Immature natural killer cell (primary cell): Measurements from ENCODE around the gene LURAP1L. TPM values are rescaled to one million over a fixed set of nuclear protein-coding genes. Genes with fewer than 3 reads are reported as not detected.

Experiments used
- DNase-seq, 3 donors: peaks; one replicate each; pipeline ENCODE4 v3.0.0; 2022; ENCODE audit warnings: mixed read lengths in 1 of 3
- H3K27ac Mint-ChIP-seq, 6 donors: one replicate each; pipeline ENCODE4 v1.8.0; 2020; ENCODE audit warnings: mixed read lengths in 6 of 6, mild to moderate bottlenecking in 5 of 6, inconsistent platforms in 4 of 6, moderate library complexity in 3 of 6
- H3K27me3 Mint-ChIP-seq, 3 donors: one replicate each; pipeline ENCODE4 v1.8.0; 2020 to 2021; ENCODE audit warnings: low read depth in 3 of 3, mild to moderate bottlenecking in 3 of 3, mixed read lengths in 3 of 3, moderate library complexity in 3 of 3, inconsistent platforms in 1 of 3
- H3K36me3 Mint-ChIP-seq, 3 donors: one replicate each; pipeline ENCODE4 v1.8.0; 2020; ENCODE audit warnings: mixed read lengths in 3 of 3, inconsistent platforms in 2 of 3, mild to moderate bottlenecking in 2 of 3
- H3K4me1 Mint-ChIP-seq, 2 donors: one replicate each; pipeline ENCODE4 v1.8.0; 2020; ENCODE audit warnings: inconsistent platforms in 2 of 2, mild to moderate bottlenecking in 2 of 2, mixed read lengths in 2 of 2, moderate library complexity in 1 of 2
- H3K4me3 Mint-ChIP-seq, 5 donors: one replicate each; pipeline ENCODE4 v1.8.0; 2020; ENCODE audit warnings: mild to moderate bottlenecking in 5 of 5, mixed read lengths in 5 of 5, inconsistent platforms in 3 of 5, moderate library complexity in 3 of 5
- H3K9me3 Mint-ChIP-seq, 6 donors: one replicate each; pipeline ENCODE4 v1.8.0; 2020; ENCODE audit warnings: mild to moderate bottlenecking in 6 of 6, mixed read lengths in 6 of 6, inconsistent platforms in 4 of 6, moderate library complexity in 3 of 6
- polyA plus RNA-seq, 3 donors: library from polyadenylated mRNA; unstranded; fragments of 300-500 nt; fragmentation: Illumina TruSeq; gene quantifications; one replicate each; pipeline ENCODE4 v1.2.3, GENCODE V29; 2021

LURAP1L gene
- polyA plus RNA-seq, 3 donors from 2014 or later = not detected

GRCh38 chr9:12809720-12810119 lies 34.9 kb downstream of the LURAP1L start:
- DNase-seq = no peak
- Mint-ChIP-seq H3K27me3 (no peaks in the 10 kb centered on the region), H3K4me3 (no peak overlapping the region), H3K36me3 (no peaks in the 10 kb centered on the region), H3K9me3 (peaks cover 7 to 44% (median 22%) of the 10 kb centered on the region in 6 donors), H3K4me1 (no peaks in the 10 kb centered on the region), H3K27ac (no peak overlapping the region)

GRCh38 chr9:12811935-12812334 lies 37.1 kb downstream of the LURAP1L start:
- Mint-ChIP-seq H3K4me1 (no peaks in the 10 kb centered on the region), H3K4me3 (no peak overlapping the region), H3K9me3 (peaks cover 9 to 45% (median 21%) of the 10 kb centered on the region in 6 donors), H3K27me3 (no peaks in the 10 kb centered on the region), H3K36me3 (no peaks in the 10 kb centered on the region), H3K27ac (no peak overlapping the region)
- DNase-seq = no peak

GRCh38 chr9:12812710-12813109 lies 37.9 kb downstream of the LURAP1L start:
- H3K27me3 Mint-ChIP-seq = no peaks in the 10 kb centered on the region
- H3K9me3 Mint-ChIP-seq = peaks cover 8 to 41% (median 24%) of the 10 kb centered on the region in 6 donors
- no peak overlapping the region for H3K27ac Mint-ChIP-seq
- H3K36me3 Mint-ChIP-seq = no peaks in the 10 kb centered on the region
- DNase-seq = no peak
- H3K4me3 Mint-ChIP-seq = no peak overlapping the region
- no peaks in the 10 kb centered on the region for H3K4me1 Mint-ChIP-seq

GRCh38 chr9:12813533-12813932 lies 38.7 kb downstream of the LURAP1L start:
- peaks cover 7 to 40% (median 26%) of the 10 kb centered on the region in 6 donors for H3K9me3 Mint-ChIP-seq
- H3K4me3 Mint-ChIP-seq = no peak overlapping the region
- no peaks in the 10 kb centered on the region for H3K4me1 Mint-ChIP-seq
- no peak overlapping the region for H3K27ac Mint-ChIP-seq
- no peaks in the 10 kb centered on the region for H3K36me3 Mint-ChIP-seq
- no peak for DNase-seq
- no peaks in the 10 kb centered on the region for H3K27me3 Mint-ChIP-seq

- Mint-ChIP-seq H3K36me3 (no peaks in the 10 kb centered on the region), H3K27me3 (no peaks in the 10 kb centered on the region), H3K9me3 (peaks cover 7 to 38% (median 23%) of the 10 kb centered on the region in 6 donors), H3K4me3 (no peak overlapping the region), H3K4me1 (no peaks in the 10 kb centered on the region), H3K27ac (no peak overlapping the region)
- no peak for DNase-seq
Observed at GRCh38 chr9:12813960-12814876, 39.4 kb downstream of the LURAP1L start.

- Mint-ChIP-seq H3K9me3 (peaks cover 7 to 40% (median 22%) of the 10 kb centered on the region in 6 donors), H3K36me3 (no peaks in the 10 kb centered on the region), H3K4me1 (no peaks in the 10 kb centered on the region), H3K27ac (no peak overlapping the region), H3K4me3 (no peak overlapping the region), H3K27me3 (no peaks in the 10 kb centered on the region)
- no peak for DNase-seq
Observed at GRCh38 chr9:12814877-12815237, 40.0 kb downstream of the LURAP1L start.

- DNase-seq = no peak
- Mint-ChIP-seq H3K9me3 (peaks cover 6 to 37% (median 18%) of the 10 kb centered on the region in 6 donors), H3K4me1 (no peaks in the 10 kb centered on the region), H3K36me3 (no peaks in the 10 kb centered on the region), H3K4me3 (no peak overlapping the region), H3K27ac (no peak overlapping the region), H3K27me3 (no peaks in the 10 kb centered on the region)
Observed at GRCh38 chr9:12815888-12816287, 41.1 kb downstream of the LURAP1L start.

- no peaks in the 10 kb centered on the region for H3K27me3 Mint-ChIP-seq
- H3K9me3 Mint-ChIP-seq = peaks cover 6 to 29% (median 15%) of the 10 kb centered on the region in 6 donors
- DNase-seq = no peak
- no peaks in the 10 kb centered on the region for H3K36me3 Mint-ChIP-seq
- H3K4me3 Mint-ChIP-seq = no peak overlapping the region
- H3K4me1 Mint-ChIP-seq = no peaks in the 10 kb centered on the region
- H3K27ac Mint-ChIP-seq = no peak overlapping the region
Observed at GRCh38 chr9:12816656-12817101, 41.9 kb downstream of the LURAP1L start.

- H3K4me1 Mint-ChIP-seq = no peaks in the 10 kb centered on the region
- peaks cover 4 to 25% (median 13%) of the 10 kb centered on the region in 6 donors for H3K9me3 Mint-ChIP-seq
- no peak overlapping the region for H3K27ac Mint-ChIP-seq
- no peaks in the 10 kb centered on the region for H3K36me3 Mint-ChIP-seq
- no peak for DNase-seq
- H3K27me3 Mint-ChIP-seq = no peaks in the 10 kb centered on the region
- H3K4me3 Mint-ChIP-seq = no peak overlapping the region
Observed at GRCh38 chr9:12817702-12818101, 42.9 kb downstream of the LURAP1L start.

- no peak overlapping the region for H3K4me3 Mint-ChIP-seq
- peaks cover 4 to 25% (median 13%) of the 10 kb centered on the region in 6 donors for H3K9me3 Mint-ChIP-seq
- H3K27me3 Mint-ChIP-seq = no peaks in the 10 kb centered on the region
- no peak overlapping the region for H3K27ac Mint-ChIP-seq
- no peaks in the 10 kb centered on the region for H3K4me1 Mint-ChIP-seq
- H3K36me3 Mint-ChIP-seq = no peaks in the 10 kb centered on the region
- no peak for DNase-seq
Observed at GRCh38 chr9:12818431-12819000, 43.7 kb downstream of the LURAP1L start.

GRCh38 chr9:12819436-12820185 lies 44.8 kb downstream of the LURAP1L start:
- H3K9me3 Mint-ChIP-seq = peaks cover 4 to 32% (median 11%) of the 10 kb centered on the region in 6 donors
- H3K27ac Mint-ChIP-seq = no peak overlapping the region
- H3K4me3 Mint-ChIP-seq = no peak overlapping the region
- H3K4me1 Mint-ChIP-seq = no peaks in the 10 kb centered on the region
- DNase-seq = no peak
- H3K27me3 Mint-ChIP-seq = no peaks in the 10 kb centered on the region
- H3K36me3 Mint-ChIP-seq = no peaks in the 10 kb centered on the region

GRCh38 chr9:12822111-12822510 lies 47.3 kb downstream of the LURAP1L start:
- H3K36me3 Mint-ChIP-seq = no peaks in the 10 kb centered on the region
- peaks cover 0 to 27% (median 8%) of the 10 kb centered on the region in 6 donors for H3K9me3 Mint-ChIP-seq
- H3K4me1 Mint-ChIP-seq = no peaks in the 10 kb centered on the region
- no peak overlapping the region for H3K4me3 Mint-ChIP-seq
- DNase-seq = no peak
- no peaks in the 10 kb centered on the region for H3K27me3 Mint-ChIP-seq
- H3K27ac Mint-ChIP-seq = no peak overlapping the region

GRCh38 chr9:12826924-12827565 lies 52.2 kb downstream of the LURAP1L start:
- Mint-ChIP-seq H3K4me3 (no peak overlapping the region), H3K36me3 (no peaks in the 10 kb centered on the region)
- DNase-seq = no peak

More at GRCh38 chr9:12826924-12827565, 52.2 kb downstream of the LURAP1L start:
- no peak overlapping the region for H3K27ac Mint-ChIP-seq
- H3K9me3 Mint-ChIP-seq = peaks cover 0 to 23% (median 8%) of the 10 kb centered on the region in 6 donors
- H3K4me1 Mint-ChIP-seq = no peaks in the 10 kb centered on the region
- no peaks in the 10 kb centered on the region for H3K27me3 Mint-ChIP-seq
